Suprapubic skin (tissue), 4 donors: ENCODE data around the gene PDGFRA.
"Not testable (repeated sequence)": the region's sequence is repeated elsewhere in the genome, so short reads cannot be mapped to it uniquely, and the experiment has no call there.

ENCODE experiments used
- CTCF ChIP-seq, 2 donors: fragments of 200-600 bp in 1 of 2; fragments of 450-650 bp in 1 of 2; sonication (generic) in 1 of 2; IDR thresholded peaks; one replicate each; pipeline ENCODE4 v1.5.1; 2016 to 2019; ENCODE audit warnings: antibody characterized with exemption in 2 of 2, mild to moderate bottlenecking in 1 of 2, moderate library complexity in 1 of 2
- EP300 ChIP-seq: sonication (generic); formaldehyde crosslinking; IDR thresholded peaks from one replicate; pipeline ENCODE4 v1.6.1; 2017; ENCODE audit warnings: antibody characterized with exemption
- POLR2A ChIP-seq, 2 donors: fragments of 450-650 bp; IDR thresholded peaks; one replicate each; pipeline ENCODE4 v1.6.1; 2017; ENCODE audit warnings: antibody characterized with exemption in 2 of 2, mild to moderate bottlenecking in 2 of 2, moderate library complexity in 2 of 2
- POLR2AphosphoS5 ChIP-seq, 3 donors: sonication (generic); formaldehyde crosslinking; IDR thresholded peaks; one replicate each; pipeline ENCODE4 v1.6.1; 2017; ENCODE audit warnings: antibody characterized with exemption in 3 of 3

GRCh38 chr4:54243541-54243940 lies 14.4 kb downstream of the PDGFRA start:
- TF ChIP-seq CTCF (IDR thresholded peaks at IDR 0.05); POLR2AphosphoS5 (IDR thresholded peaks at IDR 0.05); POLR2A (IDR thresholded peaks at IDR 0.05); EP300: not testable (repeated sequence)
